GM12878 (cell line): ENCODE data around the gene PVALEF. TPM values are rescaled to one million over a fixed set of nuclear protein-coding genes. Genes with fewer than 3 reads are reported as not detected.

ENCODE experiments used
- ATAC-seq: fragments of 200-7000 bp; cut with Tn5 transposase; 3 replicates; pipeline ENCODE4 v1.9.1; 2020; ENCODE audit warnings: mild to moderate bottlenecking, moderate library complexity
- BruUV-seq: library from RNA; stranded (reverse); fragments of 400-500 nt; replicated peaks from 2 replicates; lab custom pipeline; 2021; lab: Mats Ljungman, UMichigan
- CTCF ChIA-PET: fragments of 300-600 bp; sonication (Branson Sonifier 250); formaldehyde crosslinking; extraction: SDS; loops from one replicate; lab custom pipeline; 2021; ENCODE audit warnings: inconsistent platforms; lab: Yijun Ruan, JAX
- POLR2A ChIA-PET: fragments of 350-600 bp; formaldehyde crosslinking; extraction: SDS; loops from one replicate; lab custom pipeline; 2021; ENCODE audit warnings: inconsistent platforms; lab: Charles Lee
- RAD21 ChIA-PET: fragments of 300-600 bp; sonication (Branson Sonifier 250); formaldehyde crosslinking; loops from one replicate; lab custom pipeline; 2023; ENCODE audit warnings: antibody characterized with exemption; ENCODE audit not compliant: unreplicated experiment; lab: Charles Lee
- SMC1A ChIA-PET: fragments of 300-600 bp; sonication (Branson Sonifier 250); formaldehyde crosslinking; loops from one replicate; lab custom pipeline; 2023; ENCODE audit not compliant: unreplicated experiment, uncharacterized antibody; lab: Charles Lee
- DNase-seq: peaks from one replicate; pipeline ENCODE4 v3.0.0-alpha.2; 2011; ENCODE audit warnings: low read depth, low spot score
- FAIRE-seq: peaks from 3 replicates; lab custom pipeline; 2011; peaks lifted over from hg19 to GRCh38; lab: Jason Lieb, UNC
- H2AFZ ChIP-seq: 2 replicates; pipeline ENCODE4 v1.6.0; 2011; ENCODE audit warnings: low read depth, low read length, control low read depth; ENCODE audit not compliant: control insufficient read depth
- H3K27ac ChIP-seq: 2 replicates; pipeline ENCODE4 v1.5.1; 2011; ENCODE audit warnings: control low read depth; ENCODE audit not compliant: control insufficient read depth, insufficient read depth
- H3K27me3 ChIP-seq, 2 experiments: replicated peaks in 1 of 2; 2 replicates each; pipeline versions ENCODE4 v1.6.0 to v1.6.1; 2011; ENCODE audit warnings: low read length in 1 of 2; ENCODE audit not compliant: control insufficient read depth in 2 of 2, insufficient read depth in 2 of 2
- H3K36me3 ChIP-seq, 2 experiments: 2 replicates each; pipeline ENCODE4 v1.5.1; 2011; ENCODE audit warnings: low read length in 1 of 2; ENCODE audit not compliant: control insufficient read depth in 2 of 2, insufficient read depth in 2 of 2
- H3K4me1 ChIP-seq: 2 replicates; pipeline ENCODE4 v1.6.1; 2011; ENCODE audit warnings: mild to moderate bottlenecking, low read length, moderate library complexity, mixed read lengths; ENCODE audit not compliant: control insufficient read depth, insufficient read depth
- H3K4me2 ChIP-seq: 2 replicates; pipeline ENCODE4 v1.6.0; 2011; ENCODE audit warnings: control low read depth; ENCODE audit not compliant: control insufficient read depth, insufficient read depth
- H3K4me3 ChIP-seq: fragments of 200-600 bp; sonication (generic); 2 replicates; pipeline ENCODE4 v1.5.1; 2016
- H3K79me2 ChIP-seq: 2 replicates; pipeline ENCODE4 v1.6.0; 2011; ENCODE audit warnings: low read length; ENCODE audit not compliant: control insufficient read depth, insufficient read depth
- H3K9ac ChIP-seq: 2 replicates; pipeline ENCODE4 v1.8.0; 2011; ENCODE audit warnings: low read length, control low read depth, mixed read lengths; ENCODE audit not compliant: control insufficient read depth, insufficient read depth
- H3K9me3 ChIP-seq: replicated peaks from 3 replicates; pipeline ENCODE4 v1.5.1; 2011; ENCODE audit warnings: mild to moderate bottlenecking, low read length; ENCODE audit not compliant: control insufficient read depth, insufficient read depth
- H4K20me1 ChIP-seq: 2 replicates; pipeline ENCODE4 v1.6.0; 2011; ENCODE audit not compliant: control insufficient read depth, insufficient read depth
- ZNF274 ChIP-seq: IDR thresholded peaks from one replicate; pipeline ENCODE4 v1.8.0; 2011; ENCODE audit not compliant: insufficient read length, insufficient read depth
- WGBS: methylation state at CpG from one replicate; pipeline ENCODE4 v1.1.6; 2016; ENCODE audit warnings: low lambda C conversion rate; ENCODE audit not compliant: insufficient replicate concordance, insufficient coverage; ENCODE audit errors: missing lambda C conversion rate; 5-methylcytosine and 5-hydroxymethylcytosine counted together
- in situ Hi-C: fragments of 300-500 bp; cut with MboI; formaldehyde crosslinking; loops from 9 replicates; pipeline ENCODE4 v1.14.3; 2018; ENCODE audit warnings: mixed read lengths
- intact Hi-C: fragments of 100-400 bp; cut with micrococcal nuclease; formaldehyde crosslinking; loops from one replicate; pipeline ENCODE4 v1.14.2; 2022; ENCODE audit not compliant: unreplicated experiment
- polyA plus RNA-seq, 11 experiments: library from polyadenylated mRNA; depleted of rRNA in 4 of 11; unstranded in 6 of 11; stranded (reverse) in 5 of 11; fragments of >200 nt; fragmentation: Nextera tagmentation in 4 of 11; fragmentation: Illumina TruSeq in 1 of 11; extraction: Ambion mirVana in 4 of 11; extraction: Trizol in 1 of 11; gene quantifications; 1 replicate in 1 of 11; 2 replicates in 10 of 11; pipeline versions ENCODE4 v1.2.1 to v1.2.3, GENCODE V29; 2011 to 2016; ENCODE audit warnings: inconsistent platforms in 2 of 11, missing spikeins in 2 of 11, low read depth in 1 of 11
- total RNA-seq, 4 experiments: library from RNA; depleted of rRNA in 3 of 4; stranded (reverse); fragments of >200 nt in 3 of 4; fragmentation: Illumina TruSeq in 1 of 4; extraction: Trizol in 1 of 4; gene quantifications; 2 replicates each; pipeline versions ENCODE4 v1.2.1 to v1.2.3, GENCODE V29; 2013 to 2021
- TF ChIP-seq, protein P1 (sequence below): IDR thresholded peaks from 2 replicates; pipeline ENCODE4 v1.6.1; 2011; ENCODE audit warnings: borderline replicate concordance, low read depth, mild to moderate bottlenecking, moderate library complexity, low read length; ENCODE audit not compliant: insufficient read depth, poor library complexity, severe bottlenecking
- TF ChIP-seq, protein P2 (sequence below): IDR thresholded peaks from 2 replicates; pipeline ENCODE4 v1.6.1; 2011; ENCODE audit warnings: mild to moderate bottlenecking, low read depth, low read length, moderate library complexity; ENCODE audit not compliant: insufficient replicate concordance
- TF ChIP-seq, protein P3 (sequence below): fragments of 450-650 bp; formaldehyde crosslinking; IDR thresholded peaks from 2 replicates; pipeline ENCODE4 v1.5.0; 2022; ENCODE audit warnings: mild to moderate bottlenecking, missing genetic modification characterization

The PVALEF gene
- total and polyA plus RNA-seq, 10 of the 15 experiments (the other 5 are each of a cell fraction or from before 2014, with no cell fraction given), result not detected

DNA sequence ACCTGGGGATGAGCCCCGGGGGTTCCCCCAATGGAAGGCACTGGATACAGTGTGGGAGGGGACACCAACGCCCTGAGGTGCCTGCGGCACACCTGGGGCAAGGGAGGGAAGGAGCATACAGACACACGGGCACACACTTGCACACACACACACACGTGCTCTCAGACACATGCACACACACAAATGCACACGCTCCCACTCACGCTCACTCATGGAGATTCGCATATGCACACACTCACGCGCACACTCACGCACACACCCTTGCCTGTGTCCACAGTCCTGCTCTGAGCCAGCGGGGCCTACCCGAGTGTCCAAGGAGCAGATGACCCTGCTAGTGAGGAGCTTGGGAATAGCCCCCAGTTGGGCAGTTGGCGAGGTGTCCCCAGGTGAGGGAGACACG lies 16.7 kb upstream of the PVALEF start:
- H4K20me1 ChIP-seq, result no peaks in the 10 kb centered on the region
- intact Hi-C loops (no loop called here), in situ Hi-C loops (loop anchor here (5.0 to 25.0 kb wide), 2 partner anchors 94 to 339 kb away; no protein-coding TSS in a partner anchor)
- H3K4me2 ChIP-seq, result no peak overlapping the region
- RAD21 ChIA-PET, result no interaction called here
- H2AFZ ChIP-seq, result no peak overlapping the region
- CTCF ChIA-PET, result interaction anchor here (0.6 kb wide), 1 partner anchor 72 kb away, joined by 3 read pairs; no protein-coding TSS in a partner anchor
- H3K9ac ChIP-seq, result no peak overlapping the region
- no peak for DNase-seq
- no peaks in the 10 kb centered on the region for H3K27me3 ChIP-seq
- no TSS peak for BruUV-seq
- no peak overlapping the region for H3K4me3 ChIP-seq
- no peak for ATAC-seq
- WGBS, result 59% methylated on average over 13 of the region's 15 CpGs
- SMC1A ChIA-PET, result no interaction called here
- no peak for FAIRE-seq
- H3K4me1 ChIP-seq, result no peaks in the 10 kb centered on the region
- H3K79me2 ChIP-seq, result no peaks in the 10 kb centered on the region
- no peak for TF ChIP-seq ZNF274
- TF ChIP-seq, protein P1, sequence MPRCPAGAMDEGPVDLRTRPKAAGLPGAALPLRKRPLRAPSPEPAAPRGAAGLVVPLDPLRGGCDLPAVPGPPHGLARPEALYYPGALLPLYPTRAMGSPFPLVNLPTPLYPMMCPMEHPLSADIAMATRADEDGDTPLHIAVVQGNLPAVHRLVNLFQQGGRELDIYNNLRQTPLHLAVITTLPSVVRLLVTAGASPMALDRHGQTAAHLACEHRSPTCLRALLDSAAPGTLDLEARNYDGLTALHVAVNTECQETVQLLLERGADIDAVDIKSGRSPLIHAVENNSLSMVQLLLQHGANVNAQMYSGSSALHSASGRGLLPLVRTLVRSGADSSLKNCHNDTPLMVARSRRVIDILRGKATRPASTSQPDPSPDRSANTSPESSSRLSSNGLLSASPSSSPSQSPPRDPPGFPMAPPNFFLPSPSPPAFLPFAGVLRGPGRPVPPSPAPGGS, result peak; percentile 99
- TF ChIP-seq, protein P2, sequence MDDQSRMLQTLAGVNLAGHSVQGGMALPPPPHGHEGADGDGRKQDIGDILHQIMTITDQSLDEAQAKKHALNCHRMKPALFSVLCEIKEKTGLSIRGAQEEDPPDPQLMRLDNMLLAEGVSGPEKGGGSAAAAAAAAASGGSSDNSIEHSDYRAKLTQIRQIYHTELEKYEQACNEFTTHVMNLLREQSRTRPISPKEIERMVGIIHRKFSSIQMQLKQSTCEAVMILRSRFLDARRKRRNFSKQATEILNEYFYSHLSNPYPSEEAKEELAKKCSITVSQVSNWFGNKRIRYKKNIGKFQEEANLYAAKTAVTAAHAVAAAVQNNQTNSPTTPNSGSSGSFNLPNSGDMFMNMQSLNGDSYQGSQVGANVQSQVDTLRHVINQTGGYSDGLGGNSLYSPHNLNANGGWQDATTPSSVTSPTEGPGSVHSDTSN, result peak; percentile 63
- TF ChIP-seq, protein P3, sequence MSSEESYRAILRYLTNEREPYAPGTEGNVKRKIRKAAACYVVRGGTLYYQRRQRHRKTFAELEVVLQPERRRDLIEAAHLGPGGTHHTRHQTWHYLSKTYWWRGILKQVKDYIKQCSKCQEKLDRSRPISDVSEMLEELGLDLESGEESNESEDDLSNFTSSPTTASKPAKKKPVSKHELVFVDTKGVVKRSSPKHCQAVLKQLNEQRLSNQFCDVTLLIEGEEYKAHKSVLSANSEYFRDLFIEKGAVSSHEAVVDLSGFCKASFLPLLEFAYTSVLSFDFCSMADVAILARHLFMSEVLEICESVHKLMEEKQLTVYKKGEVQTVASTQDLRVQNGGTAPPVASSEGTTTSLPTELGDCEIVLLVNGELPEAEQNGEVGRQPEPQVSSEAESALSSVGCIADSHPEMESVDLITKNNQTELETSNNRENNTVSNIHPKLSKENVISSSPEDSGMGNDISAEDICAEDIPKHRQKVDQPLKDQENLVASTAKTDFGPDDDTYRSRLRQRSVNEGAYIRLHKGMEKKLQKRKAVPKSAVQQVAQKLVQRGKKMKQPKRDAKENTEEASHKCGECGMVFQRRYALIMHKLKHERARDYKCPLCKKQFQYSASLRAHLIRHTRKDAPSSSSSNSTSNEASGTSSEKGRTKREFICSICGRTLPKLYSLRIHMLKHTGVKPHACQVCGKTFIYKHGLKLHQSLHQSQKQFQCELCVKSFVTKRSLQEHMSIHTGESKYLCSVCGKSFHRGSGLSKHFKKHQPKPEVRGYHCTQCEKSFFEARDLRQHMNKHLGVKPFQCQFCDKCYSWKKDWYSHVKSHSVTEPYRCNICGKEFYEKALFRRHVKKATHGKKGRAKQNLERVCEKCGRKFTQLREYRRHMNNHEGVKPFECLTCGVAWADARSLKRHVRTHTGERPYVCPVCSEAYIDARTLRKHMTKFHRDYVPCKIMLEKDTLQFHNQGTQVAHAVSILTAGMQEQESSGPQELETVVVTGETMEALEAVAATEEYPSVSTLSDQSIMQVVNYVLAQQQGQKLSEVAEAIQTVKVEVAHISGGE (CRISPR knock-in tag), result no peak
- POLR2A ChIA-PET, result interaction anchor here (0.7 to 1.3 kb wide), 2 partner anchors 73 to 602 kb away, joined by 3 to 5 read pairs; no protein-coding TSS in a partner anchor
- H3K27ac ChIP-seq, result no peak overlapping the region
- no peaks in the 10 kb centered on the region for H3K9me3 ChIP-seq
- no peaks in the 10 kb centered on the region for H3K36me3 ChIP-seq
